ENCODE data around the gene KRI1.

GRCh38 chr19:10543059-10543419 is 22.8 kb downstream of the KRI1 start:
- TF ChIP-seq POLR2A (IDR thresholded peaks at IDR 0.05; ENCODE audit: low read depth, low read length) (no peak), POLR2AphosphoS5 (IDR thresholded peaks at IDR 0.05; ENCODE audit: low read depth, low read length) (no peak), TAF1 (IDR thresholded peaks at IDR 0.05; ENCODE audit: borderline replicate concordance, low read depth, low read length) (no peak)
